H1 (cell line): ENCODE data around the gene EBF3. TPM values are rescaled to one million over a fixed set of nuclear protein-coding genes. Genes with fewer than 3 reads are reported as not detected.

Experiments used
- CTCF ChIA-PET: fragments of 300-600 bp; sonication (Branson Sonifier 250); formaldehyde crosslinking; loops from one replicate; lab custom pipeline; 2021; ENCODE audit not compliant: partially characterized antibody; lab: Charles Lee
- POLR2A ChIA-PET: fragments of 300-600 bp; sonication (Branson Sonifier 250); formaldehyde crosslinking; loops from one replicate; lab custom pipeline; 2021; ENCODE audit warnings: inconsistent platforms; ENCODE audit not compliant: partially characterized antibody; lab: Charles Lee
- DNase-seq, 2 experiments: peaks; one replicate each; pipeline versions ENCODE4 v3.0.0 to v3.0.0-alpha.2; 2010 to 2022; ENCODE audit warnings: low spot score in 2 of 2, low read depth in 1 of 2, mixed read lengths in 1 of 2
- FAIRE-seq: peaks from 2 replicates; lab custom pipeline; 2011; peaks lifted over from hg19 to GRCh38; lab: Jason Lieb, UNC
- H2AFZ ChIP-seq: 2 replicates; pipeline ENCODE4 v1.8.1; 2012; ENCODE audit warnings: low read length, inconsistent platforms
- H2AK5ac ChIP-seq: 2 replicates; pipeline ENCODE4 v1.6.1; 2013; ENCODE audit warnings: low read depth, low read length
- H2BK120ac ChIP-seq: replicated peaks from 2 replicates; pipeline ENCODE3; 2013; ENCODE audit warnings: low read depth, low read length, inconsistent platforms
- H2BK12ac ChIP-seq: 2 replicates; pipeline ENCODE4 v1.6.1; 2013; ENCODE audit warnings: low read depth, low read length
- H2BK15ac ChIP-seq: 2 replicates; pipeline ENCODE4 v1.6.1; 2013; ENCODE audit warnings: low read length
- H2BK20ac ChIP-seq: 2 replicates; pipeline ENCODE4 v1.6.1; 2013; ENCODE audit warnings: low read length
- H2BK5ac ChIP-seq: 2 replicates; pipeline ENCODE4 v1.6.1; 2013; ENCODE audit warnings: low read depth, low read length
- H3K14ac ChIP-seq: 2 replicates; pipeline ENCODE4 v1.6.1; 2013; ENCODE audit warnings: inconsistent platforms; ENCODE audit not compliant: insufficient read length
- H3K18ac ChIP-seq: 2 replicates; pipeline ENCODE4 v1.6.1; 2013; ENCODE audit warnings: low read length; ENCODE audit errors: extremely low read depth
- H3K23ac ChIP-seq: 2 replicates; pipeline ENCODE4 v1.6.1; 2013; ENCODE audit warnings: inconsistent platforms; ENCODE audit not compliant: insufficient read length
- H3K23me2 ChIP-seq: 2 replicates; pipeline ENCODE4 v1.6.1; 2013; ENCODE audit warnings: low read depth, low read length
- H3K27ac ChIP-seq: 2 replicates; pipeline ENCODE4 v1.6.1; 2011; ENCODE audit warnings: low read depth, low read length, inconsistent platforms
- H3K27me3 ChIP-seq, 4 experiments: replicated peaks in 1 of 4; 1 replicate in 1 of 4; 2 replicates in 3 of 4; pipeline versions ENCODE4 v1.6.1 to v1.8.1; 2011 to 2013; ENCODE audit warnings: low read length in 3 of 4, mild to moderate bottlenecking in 3 of 4, inconsistent platforms in 2 of 4, mixed read lengths in 2 of 4, moderate library complexity in 1 of 4; ENCODE audit not compliant: control insufficient read depth in 3 of 4, insufficient read depth in 3 of 4; ENCODE audit errors: extremely low read depth in 1 of 4
- H3K36me3 ChIP-seq, 4 experiments: 2 replicates each; pipeline versions ENCODE4 v1.6.1 to v1.8.1; 2011 to 2013; ENCODE audit warnings: mild to moderate bottlenecking in 4 of 4, low read length in 3 of 4, moderate library complexity in 2 of 4, control low read depth in 1 of 4, inconsistent platforms in 1 of 4; ENCODE audit not compliant: insufficient read depth in 4 of 4, control insufficient read depth in 2 of 4
- H3K4ac ChIP-seq: replicated peaks from 2 replicates; pipeline ENCODE3; 2013; ENCODE audit warnings: low read length, low read depth, mixed read lengths, inconsistent platforms; ENCODE audit not compliant: insufficient read length
- H3K4me1 ChIP-seq, 4 experiments: replicated peaks in 1 of 4; 1 replicate in 1 of 4; 2 replicates in 3 of 4; pipeline versions ENCODE4 v1.6.1 to v1.8.1; 2011 to 2013; ENCODE audit warnings: low read length in 3 of 4, inconsistent platforms in 2 of 4, mixed read lengths in 1 of 4; ENCODE audit not compliant: insufficient read depth in 4 of 4, control insufficient read depth in 3 of 4
- H3K4me2 ChIP-seq, 2 experiments: 2 replicates each; pipeline versions ENCODE4 v1.6.1 to v1.8.1; 2011 to 2013; ENCODE audit warnings: low read depth in 2 of 2, low read length in 2 of 2, control low read depth in 1 of 2, inconsistent platforms in 1 of 2, mild to moderate bottlenecking in 1 of 2; ENCODE audit not compliant: insufficient read depth in 1 of 2
- H3K4me3 ChIP-seq, 4 experiments: fragments of 200-600, 300-600 bp in 1 of 4; sonication (generic), shearing (Covaris generic), sonication (Bioruptor Twin) in 1 of 4; 2 replicates each; pipeline versions ENCODE4 v1.5.1 to v1.8.1; 2011 to 2016; ENCODE audit warnings: low read length in 4 of 4, low read depth in 3 of 4, control low read depth in 2 of 4, inconsistent platforms in 2 of 4, mild to moderate bottlenecking in 2 of 4, mixed read lengths in 1 of 4, moderate library complexity in 1 of 4; ENCODE audit not compliant: insufficient read depth in 2 of 4; ENCODE audit errors: extremely low read depth in 1 of 4
- H3K56ac ChIP-seq: replicated peaks from 2 replicates; pipeline ENCODE3; 2013; ENCODE audit warnings: low read depth, mild to moderate bottlenecking, mixed read lengths, low read length, inconsistent platforms; ENCODE audit not compliant: insufficient read length
- H3K79me1 ChIP-seq: 2 replicates; pipeline ENCODE4 v1.6.1; 2013; ENCODE audit warnings: low read depth, low read length, control low read depth
- H3K79me2 ChIP-seq, 2 experiments: 2 replicates each; pipeline versions ENCODE4 v1.6.1 to v1.8.1; 2012 to 2013; ENCODE audit warnings: low read length in 2 of 2, mild to moderate bottlenecking in 2 of 2, inconsistent platforms in 1 of 2; ENCODE audit not compliant: insufficient read depth in 2 of 2, control insufficient read depth in 1 of 2
- H3K9ac ChIP-seq, 4 experiments: replicated peaks in 1 of 4; 1 replicate in 1 of 4; 2 replicates in 3 of 4; pipeline versions ENCODE4 v1.6.1 to v1.8.1; 2011 to 2013; ENCODE audit warnings: low read depth in 3 of 4, low read length in 3 of 4, control low read depth in 2 of 4, mild to moderate bottlenecking in 2 of 4, moderate library complexity in 2 of 4, inconsistent platforms in 1 of 4; ENCODE audit errors: extremely low read depth in 1 of 4
- H3K9me3 ChIP-seq, 2 experiments: 2 replicates each; pipeline versions ENCODE4 v1.6.1 to v1.8.1; 2012 to 2013; ENCODE audit warnings: mild to moderate bottlenecking in 2 of 2, moderate library complexity in 2 of 2, control low read depth in 1 of 2, inconsistent platforms in 1 of 2, low read depth in 1 of 2, low read length in 1 of 2, mixed read lengths in 1 of 2; ENCODE audit not compliant: insufficient read depth in 2 of 2
- H4K20me1 ChIP-seq, 2 experiments: replicated peaks in 1 of 2; 2 replicates each; pipeline versions ENCODE3 to v1.8.1; 2011 to 2013; ENCODE audit warnings: inconsistent platforms in 2 of 2, low read length in 2 of 2, mild to moderate bottlenecking in 1 of 2; ENCODE audit not compliant: insufficient read depth in 2 of 2, control insufficient read depth in 1 of 2
- H4K5ac ChIP-seq: 2 replicates; pipeline ENCODE4 v1.6.1; 2013; ENCODE audit warnings: low read length, low read depth, mixed read lengths, inconsistent platforms; ENCODE audit not compliant: insufficient read length
- H4K8ac ChIP-seq: 2 replicates; pipeline ENCODE4 v1.8.0; 2013; ENCODE audit warnings: mild to moderate bottlenecking, moderate library complexity, low read length, inconsistent platforms; ENCODE audit not compliant: insufficient read depth; ENCODE audit errors: extremely low read depth
- H4K91ac ChIP-seq: replicated peaks from 2 replicates; pipeline ENCODE3; 2013; ENCODE audit warnings: low read length, mixed read lengths, inconsistent platforms; ENCODE audit not compliant: insufficient read length
- ATF3 ChIP-seq: IDR thresholded peaks from 2 replicates; pipeline ENCODE4 v1.6.1; 2011; ENCODE audit warnings: low read depth, mild to moderate bottlenecking, low read length; ENCODE audit not compliant: insufficient read depth
- BCL11A ChIP-seq, 2 experiments: IDR thresholded peaks; one replicate each; pipeline ENCODE4 v1.6.1; 2011; ENCODE audit warnings: low read depth in 2 of 2, low read length in 2 of 2, mild to moderate bottlenecking in 2 of 2
- CBX5 ChIP-seq: fragments of 300-800, 300-1000 bp; sonication (generic); IDR thresholded peaks from 2 replicates; pipeline ENCODE4 v1.7.1; 2016; ENCODE audit warnings: antibody characterized with exemption, low read length, low read depth
- FOSL1 ChIP-seq: IDR thresholded peaks from 2 replicates; pipeline ENCODE4 v1.6.1; 2011; ENCODE audit warnings: mild to moderate bottlenecking, low read depth, low read length, moderate library complexity; ENCODE audit not compliant: insufficient read depth
- GABPA ChIP-seq: IDR thresholded peaks from 2 replicates; pipeline ENCODE4 v1.6.1; 2011; ENCODE audit warnings: mild to moderate bottlenecking, low read length, moderate library complexity, borderline replicate concordance; ENCODE audit not compliant: insufficient read depth
- GTF2F1 ChIP-seq: IDR thresholded peaks from 2 replicates; pipeline ENCODE4 v1.6.1; 2012; ENCODE audit warnings: low read depth, low read length, improper control_type of control experiment, borderline replicate concordance
- HDAC6 ChIP-seq: IDR thresholded peaks from one replicate; pipeline ENCODE4 v1.7.1; 2012; ENCODE audit warnings: low read depth, mild to moderate bottlenecking, inconsistent platforms, low read length, moderate library complexity
- JUN ChIP-seq: IDR thresholded peaks from 2 replicates; pipeline ENCODE4 v1.6.1; 2011; ENCODE audit warnings: low read depth, mild to moderate bottlenecking, improper control_type of control experiment, low read length
- NANOG ChIP-seq: IDR thresholded peaks from 2 replicates; pipeline ENCODE4 v1.6.1; 2011; ENCODE audit warnings: low read length, low read depth, mild to moderate bottlenecking, inconsistent platforms; ENCODE audit not compliant: insufficient read depth, poor library complexity, severe bottlenecking
- RBBP5 ChIP-seq: IDR thresholded peaks from 2 replicates; pipeline ENCODE4 v1.7.1; 2012; ENCODE audit warnings: low read depth, mild to moderate bottlenecking, inconsistent platforms, low read length, moderate library complexity, borderline replicate concordance
- RXRA ChIP-seq: IDR thresholded peaks from 2 replicates; pipeline ENCODE4 v1.6.1; 2011; ENCODE audit warnings: low read depth, mild to moderate bottlenecking, low read length, moderate library complexity; ENCODE audit not compliant: insufficient read depth
- SIN3A ChIP-seq, 2 experiments: IDR thresholded peaks in 1 of 2; conservative IDR thresholded peaks in 1 of 2; 2 replicates each; pipeline ENCODE4 v1.6.1; 2011 to 2012; ENCODE audit warnings: low read length in 2 of 2, improper control_type of control experiment in 1 of 2, low read depth in 1 of 2, mild to moderate bottlenecking in 1 of 2
- TCF12 ChIP-seq: IDR thresholded peaks from 2 replicates; pipeline ENCODE4 v1.6.1; 2011; ENCODE audit warnings: low read depth, mild to moderate bottlenecking, low read length
- WGBS, 2 experiments: shearing (Covaris generic) in 1 of 2; methylation state at CpG; one replicate each; pipeline versions ENCODE4 v1.1.6 to v1.1.7; 2013 to 2015; ENCODE audit warnings: low lambda C conversion rate in 2 of 2, mixed read lengths in 2 of 2, inconsistent platforms in 1 of 2, low coverage in 1 of 2, missing lambda C conversion rate in 1 of 2; ENCODE audit not compliant: insufficient replicate concordance in 2 of 2, insufficient coverage in 1 of 2, insufficient read length in 1 of 2; ENCODE audit errors: extremely low coverage in 1 of 2, missing lambda C conversion rate in 1 of 2; 5-methylcytosine and 5-hydroxymethylcytosine counted together
- polyA plus RNA-seq, 7 experiments: library from polyadenylated mRNA; depleted of rRNA in 3 of 7; stranded (reverse) in 5 of 7; unstranded in 2 of 7; fragments of >200 nt in 5 of 7; fragments of 200-250 nt in 2 of 7; gene quantifications; 1 replicate in 5 of 7; 2 replicates in 1 of 7; 4 replicates in 1 of 7; pipeline versions ENCODE4 v1.2.1 to v1.2.3, GENCODE V29; 2011 to 2013; ENCODE audit warnings: missing spikeins in 2 of 7, mixed read lengths in 2 of 7
- total RNA-seq: library from RNA; stranded (reverse); fragmentation: NEBNext Ultra II Directional; extraction: Animal tissue kit (Norgen Biotek cat#: 25700); gene quantifications from 2 replicates; pipeline ENCODE4 v1.2.1, GENCODE V29; 2021

EBF3 gene
- total and polyA plus RNA-seq, 2 of the 8 experiments (the other 6 are each of a cell fraction or from before 2014, with no cell fraction given): 0.08 to 0.26 TPM

GRCh38 chr10:129978980-129979379 is 14.9 kb upstream of the EBF3 start:
- Histone ChIP-seq H2BK5ac (no peak overlapping the region), H3K23me2 (no peaks in the 10 kb centered on the region; the same call in 1 of the 2 replicates), H3K9me3 (no peaks in the 10 kb centered on the region), H2BK12ac (no peak overlapping the region), H3K36me3 (no peaks in the 10 kb centered on the region), H3K4me2 (no peak overlapping the region), H3K79me2 (no peaks in the 10 kb centered on the region), H3K4ac (no peak overlapping the region), H4K91ac (no peak overlapping the region), H3K27me3 (peaks cover 3 to 27% (median 10%) of the 10 kb centered on the region in 4 experiments), H3K27ac (no peak overlapping the region), H4K5ac (no peak overlapping the region), H2AFZ (no peak overlapping the region), H2BK120ac (no peak overlapping the region), H4K8ac (no peak overlapping the region), H2BK15ac (no peak overlapping the region), H3K9ac (no peak overlapping the region), H3K79me1 (no peaks in the 10 kb centered on the region), H3K4me1 (no peaks in the 10 kb centered on the region; a peak in 1 of 7 replicates), H3K4me3 (no peak overlapping the region), H2AK5ac (no peak overlapping the region), H3K14ac (no peak overlapping the region), H3K18ac (no peak overlapping the region), H2BK20ac (no peak overlapping the region), H4K20me1 (no peaks in the 10 kb centered on the region), H3K23ac (no peak overlapping the region), H3K56ac (no peak overlapping the region)
- ChIA-PET POLR2A (no interaction called here), CTCF (interaction anchor here (0.5 to 2.7 kb wide), 4 partner anchors 9 to 154 kb away, joined by 3 to 6 read pairs (median 4); no protein-coding TSS in a partner anchor)
- WGBS, 2 experiments: 88% methylated on average over 6 of the region's 6 CpGs; no CpG with 5 or more reads in 1 of the 2 experiments
- FAIRE-seq: no peak
- no peak for DNase-seq
- TF ChIP-seq SIN3A (conservative IDR thresholded peaks at IDR 0.05 in 1 of 2, IDR thresholded peaks at IDR 0.05 in 1 of 2; ENCODE audit: low read depth in 1 of 2, low read length in 2 of 2) (no peak), RXRA (no peak), CBX5 (no peak), JUN (no peak), NANOG (no peak), RBBP5 (no peak), GTF2F1 (no peak), BCL11A (IDR thresholded peaks at IDR 0.05; ENCODE audit: low read depth in 2 of 2, low read length in 2 of 2) (no peak), ATF3 (no peak), HDAC6 (no peak), FOSL1 (no peak), GABPA (no peak), TCF12 (no peak)
